NB4 (cell line): ENCODE data around the gene SEC16A.

Source experiments
- MYC ChIP-seq: IDR thresholded peaks from 2 replicates; pipeline ENCODE4 v1.6.1; 2011; ENCODE audit warnings: low read depth, low read length
- POLR2A ChIP-seq: IDR thresholded peaks from 2 replicates; pipeline ENCODE4 v1.6.1; 2011; ENCODE audit warnings: mild to moderate bottlenecking; ENCODE audit not compliant: insufficient read length; ENCODE audit errors: extremely low read depth
- TF ChIP-seq, protein P1 (sequence below): IDR thresholded peaks from one replicate; pipeline ENCODE4 v1.5.1; 2012; ENCODE audit warnings: low read depth, low read length

- TF ChIP-seq, protein P1, sequence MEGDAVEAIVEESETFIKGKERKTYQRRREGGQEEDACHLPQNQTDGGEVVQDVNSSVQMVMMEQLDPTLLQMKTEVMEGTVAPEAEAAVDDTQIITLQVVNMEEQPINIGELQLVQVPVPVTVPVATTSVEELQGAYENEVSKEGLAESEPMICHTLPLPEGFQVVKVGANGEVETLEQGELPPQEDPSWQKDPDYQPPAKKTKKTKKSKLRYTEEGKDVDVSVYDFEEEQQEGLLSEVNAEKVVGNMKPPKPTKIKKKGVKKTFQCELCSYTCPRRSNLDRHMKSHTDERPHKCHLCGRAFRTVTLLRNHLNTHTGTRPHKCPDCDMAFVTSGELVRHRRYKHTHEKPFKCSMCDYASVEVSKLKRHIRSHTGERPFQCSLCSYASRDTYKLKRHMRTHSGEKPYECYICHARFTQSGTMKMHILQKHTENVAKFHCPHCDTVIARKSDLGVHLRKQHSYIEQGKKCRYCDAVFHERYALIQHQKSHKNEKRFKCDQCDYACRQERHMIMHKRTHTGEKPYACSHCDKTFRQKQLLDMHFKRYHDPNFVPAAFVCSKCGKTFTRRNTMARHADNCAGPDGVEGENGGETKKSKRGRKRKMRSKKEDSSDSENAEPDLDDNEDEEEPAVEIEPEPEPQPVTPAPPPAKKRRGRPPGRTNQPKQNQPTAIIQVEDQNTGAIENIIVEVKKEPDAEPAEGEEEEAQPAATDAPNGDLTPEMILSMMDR = peak; percentile 48
- TF ChIP-seq POLR2A (peak; percentile 42), MYC (no peak; the same call in 1 of the 2 replicates)
These were observed 43.1 kb downstream of the SEC16A start, which contains the start of gene INPP5E for GRCh38 chr9:136439481-136440408.
